ENCODE measurements around the gene ATAD1. TPM values are rescaled to one million over a fixed set of nuclear protein-coding genes. Genes with fewer than 3 reads are reported as not detected.

The ATAD1 gene
- total and polyA plus RNA-seq, 2 of the 8 experiments (the other 6 are each of a cell fraction or from before 2014, with no cell fraction given) = 8.9 to 35.3 TPM

- TF ChIP-seq SP2 (IDR thresholded peaks at IDR 0.05; ENCODE audit: low read length) = no peak
- no peak for TF ChIP-seq POU5F1 (IDR thresholded peaks at IDR 0.05; ENCODE audit: low read depth, low read length)
- TF ChIP-seq TAF7 (optimal IDR thresholded peaks at IDR 0.05; ENCODE audit: borderline replicate concordance, low read depth, low read length) = no peak
Observed at GRCh38 chr10:87753995-87754866, 63.8 kb downstream of the ATAD1 start (continued).

All from H1 (cell line).